Prostate gland (tissue), 2 donors: ENCODE results near the gene ARHGEF16.

Experiments used
- CTCF ChIP-seq, 4 experiments: fragments of 200-600 bp in 2 of 4; fragments of 450-650 bp in 2 of 4; sonication (generic) in 2 of 4; IDR thresholded peaks; 1 replicate in 3 of 4; 2 replicates in 1 of 4; pipeline ENCODE4 v1.5.1; 2016 to 2019; ENCODE audit warnings: antibody characterized with exemption in 4 of 4, mild to moderate bottlenecking in 2 of 4, moderate library complexity in 2 of 4
- POLR2A ChIP-seq: fragments of 450-650 bp; IDR thresholded peaks from one replicate; pipeline ENCODE4 v1.6.1; 2016; ENCODE audit warnings: antibody characterized with exemption, mild to moderate bottlenecking
- POLR2AphosphoS5 ChIP-seq: sonication (generic); formaldehyde crosslinking; IDR thresholded peaks from one replicate; pipeline ENCODE4 v1.6.1; 2017; ENCODE audit warnings: antibody characterized with exemption

GRCh38 chr1:3522112-3522511 is 67.6 kb downstream of the ARHGEF16 start:
- TF ChIP-seq CTCF (IDR thresholded peaks at IDR 0.05): no peak
- no peak for TF ChIP-seq POLR2A
- TF ChIP-seq POLR2AphosphoS5: no peak
